Ishikawa (cell line): ENCODE data around the gene CRMP1.

ENCODE experiments used
- CREB1 ChIP-seq: IDR thresholded peaks from 2 replicates; pipeline ENCODE4 v1.6.1; 2012; ENCODE audit warnings: low read depth
- EP300 ChIP-seq: IDR thresholded peaks from 2 replicates; pipeline ENCODE4 v1.6.1; 2012; ENCODE audit warnings: borderline replicate concordance
- FOXM1 ChIP-seq: IDR thresholded peaks from 2 replicates; pipeline ENCODE4 v1.6.1; 2012; ENCODE audit warnings: low read depth, borderline replicate concordance
- NFIC ChIP-seq: IDR thresholded peaks from 2 replicates; pipeline ENCODE4 v1.6.1; 2012
- TEAD4 ChIP-seq: IDR thresholded peaks from 2 replicates; pipeline ENCODE4 v1.6.1; 2012
- YY1 ChIP-seq: IDR thresholded peaks from 2 replicates; pipeline ENCODE4 v1.6.1; 2012; ENCODE audit warnings: low read depth
- TF ChIP-seq, protein P1 (sequence below): IDR thresholded peaks from 2 replicates; pipeline ENCODE4 v1.6.1; 2012

DNA sequence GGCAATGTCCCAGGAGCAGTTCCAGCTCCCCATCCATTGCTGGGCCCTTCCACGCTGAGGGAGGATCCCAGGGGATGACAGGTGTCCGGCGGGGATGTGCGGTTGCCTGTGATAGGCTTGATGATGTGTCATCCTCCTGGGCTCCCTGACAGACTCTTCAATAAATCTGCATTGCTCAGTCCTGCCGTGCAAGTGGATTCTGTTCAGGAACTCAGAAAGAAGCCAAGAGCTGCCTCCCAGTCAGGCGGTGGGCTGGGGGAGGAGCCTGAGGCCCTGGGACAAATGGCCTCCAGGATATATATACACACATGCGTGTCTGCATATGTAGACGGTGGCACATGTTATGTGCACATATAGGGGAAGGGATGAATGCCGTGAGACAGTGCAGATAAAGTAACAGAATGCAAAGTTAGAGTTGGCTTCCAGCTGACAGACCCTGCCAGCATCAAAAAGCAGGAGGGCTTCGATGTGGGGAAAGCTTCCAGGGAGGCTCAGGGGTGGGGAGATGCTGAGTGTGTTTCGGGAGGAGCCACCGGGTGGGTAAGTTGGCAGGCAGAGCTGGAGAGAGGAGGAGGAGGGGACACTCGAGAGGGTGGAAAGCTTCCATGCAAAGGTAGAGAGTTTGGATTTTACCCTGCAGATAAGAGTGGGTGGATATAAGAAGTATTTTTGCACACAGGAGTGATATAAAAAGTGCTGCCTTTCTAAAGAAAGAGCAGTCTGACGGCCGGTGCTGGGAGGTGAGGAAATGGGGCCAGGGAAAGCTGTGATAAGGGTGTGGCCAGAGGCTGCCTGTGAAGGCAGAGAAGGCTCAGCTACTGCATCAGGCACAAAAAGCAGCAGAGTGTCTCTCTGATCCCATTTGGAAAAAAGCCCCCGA lies 28.5 kb upstream of the CRMP1 start:
- TF ChIP-seq TEAD4 (no peak), NFIC (no peak), EP300 (no peak), FOXM1 (no peak), CREB1 (no peak), YY1 (no peak)
- TF ChIP-seq, protein P1, sequence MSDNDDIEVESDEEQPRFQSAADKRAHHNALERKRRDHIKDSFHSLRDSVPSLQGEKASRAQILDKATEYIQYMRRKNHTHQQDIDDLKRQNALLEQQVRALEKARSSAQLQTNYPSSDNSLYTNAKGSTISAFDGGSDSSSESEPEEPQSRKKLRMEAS, result no peak
